HG03280 (cell line): ENCODE results near the gene LPCAT2.

Source experiments
- ATAC-seq: cut with Tn5 transposase; IDR thresholded peaks from one replicate; pipeline ENCODE4 v1.9.1; 2021; ENCODE audit warnings: mild to moderate bottlenecking, moderate library complexity; ENCODE audit not compliant: unreplicated experiment

Gene LPCAT2

GRCh38 chr16:55508941-55509931 lies at the start of gene LPCAT2:
TSS of gene LPCAT2 (plus strand) at chr16:55509072. CDS start at chr16:55509182, 110 bp downstream.
- ATAC-seq, result no peak

- ATAC-seq, result no peak
These were observed 46.6 kb upstream of the LPCAT2 start for GRCh38 chr16:55462241-55462640.

DNA sequence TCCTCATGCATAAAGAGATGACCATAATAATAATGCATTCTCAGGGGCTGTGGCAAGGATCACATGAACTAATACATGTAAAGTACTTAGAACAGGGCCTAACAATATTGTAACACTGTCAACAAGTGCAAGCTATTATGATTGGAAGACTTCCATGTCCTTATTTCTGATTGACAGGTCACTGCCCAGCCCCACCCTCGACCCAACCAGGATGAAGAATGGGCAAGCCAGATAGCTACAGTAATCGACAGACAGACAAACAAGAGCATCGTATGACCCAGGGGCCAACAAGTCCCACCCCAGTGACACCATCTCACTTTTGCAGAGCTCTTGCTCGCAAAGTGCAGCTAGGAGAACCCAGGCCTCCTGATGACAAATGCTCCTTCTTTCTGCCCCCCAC lies 44.5 kb upstream of the LPCAT2 start:
- ATAC-seq, result no peak

GRCh38 chr16:55465077-55465896 lies 43.6 kb upstream of the LPCAT2 start:
- ATAC-seq, result peak; percentile 88

- no peak for ATAC-seq
These were observed 42.7 kb upstream of the LPCAT2 start for GRCh38 chr16:55466209-55466608.

- no peak for ATAC-seq
These were observed 41.0 kb upstream of the LPCAT2 start for GRCh38 chr16:55467898-55468297.

DNA sequence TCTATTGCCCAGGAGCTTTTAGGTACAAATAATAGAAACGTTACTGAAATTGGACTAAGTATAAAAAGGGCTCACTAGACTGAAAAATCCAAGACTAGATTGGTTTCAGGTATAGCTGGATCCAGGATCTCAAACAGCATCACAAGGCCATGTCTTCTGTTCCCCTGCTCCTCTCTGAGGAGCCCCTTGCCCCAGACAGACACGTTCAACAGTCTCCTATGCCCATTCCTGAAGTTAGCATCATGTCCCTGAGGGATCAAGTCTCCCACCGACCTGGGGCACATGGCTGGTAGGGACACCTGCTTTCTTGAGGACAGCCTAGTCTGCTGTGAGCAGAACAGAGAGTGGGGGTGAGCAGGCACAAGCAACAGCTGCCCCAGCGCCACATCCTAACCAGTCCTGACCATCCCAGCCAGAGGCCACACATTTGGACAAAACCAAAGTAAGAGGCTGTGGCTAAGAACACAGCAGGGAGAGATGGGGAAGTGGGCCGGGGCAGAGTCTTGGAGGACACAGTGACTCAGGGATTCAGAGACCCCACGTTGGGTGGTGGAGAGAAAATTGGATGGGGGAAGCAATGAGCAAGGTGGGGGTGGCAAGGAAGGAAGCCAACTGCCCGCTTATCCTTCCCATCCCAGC lies 40.4 kb upstream of the LPCAT2 start:
- ATAC-seq, result no peak

DNA sequence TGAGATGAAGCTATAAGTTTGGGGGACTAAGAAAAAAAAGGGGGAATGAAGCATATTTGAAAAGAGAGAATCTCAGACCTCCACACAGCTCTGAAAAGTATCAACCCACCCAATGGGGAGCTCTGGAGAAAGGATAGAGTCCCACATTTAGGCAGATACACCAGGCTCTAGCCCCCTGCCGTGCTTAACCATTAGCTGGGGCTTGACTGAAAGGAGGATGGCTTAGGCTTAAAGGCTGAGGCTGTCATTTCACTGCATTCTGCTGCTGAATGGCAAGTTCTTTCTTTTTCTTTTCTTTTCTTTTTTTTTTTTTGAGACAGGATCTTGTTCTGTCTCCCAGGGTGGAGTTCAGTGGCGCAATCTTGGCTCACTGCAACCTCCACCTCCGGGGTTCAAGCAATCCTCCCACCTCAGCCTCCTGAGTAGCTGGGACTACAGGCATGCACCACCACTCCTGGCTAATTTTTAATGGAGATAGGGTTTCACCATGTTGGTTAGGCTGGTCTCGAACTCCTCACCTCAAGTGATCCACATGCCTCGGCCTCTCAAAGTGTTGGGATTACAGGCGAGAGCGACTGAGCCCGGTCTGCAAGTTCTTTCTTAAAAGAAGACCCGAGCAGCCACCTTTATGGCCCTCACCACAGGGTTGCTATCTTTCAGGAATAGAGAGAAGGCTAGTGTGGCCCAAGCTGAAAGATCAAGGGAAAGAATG lies 38.9 kb upstream of the LPCAT2 start:
- no peak for ATAC-seq

DNA sequence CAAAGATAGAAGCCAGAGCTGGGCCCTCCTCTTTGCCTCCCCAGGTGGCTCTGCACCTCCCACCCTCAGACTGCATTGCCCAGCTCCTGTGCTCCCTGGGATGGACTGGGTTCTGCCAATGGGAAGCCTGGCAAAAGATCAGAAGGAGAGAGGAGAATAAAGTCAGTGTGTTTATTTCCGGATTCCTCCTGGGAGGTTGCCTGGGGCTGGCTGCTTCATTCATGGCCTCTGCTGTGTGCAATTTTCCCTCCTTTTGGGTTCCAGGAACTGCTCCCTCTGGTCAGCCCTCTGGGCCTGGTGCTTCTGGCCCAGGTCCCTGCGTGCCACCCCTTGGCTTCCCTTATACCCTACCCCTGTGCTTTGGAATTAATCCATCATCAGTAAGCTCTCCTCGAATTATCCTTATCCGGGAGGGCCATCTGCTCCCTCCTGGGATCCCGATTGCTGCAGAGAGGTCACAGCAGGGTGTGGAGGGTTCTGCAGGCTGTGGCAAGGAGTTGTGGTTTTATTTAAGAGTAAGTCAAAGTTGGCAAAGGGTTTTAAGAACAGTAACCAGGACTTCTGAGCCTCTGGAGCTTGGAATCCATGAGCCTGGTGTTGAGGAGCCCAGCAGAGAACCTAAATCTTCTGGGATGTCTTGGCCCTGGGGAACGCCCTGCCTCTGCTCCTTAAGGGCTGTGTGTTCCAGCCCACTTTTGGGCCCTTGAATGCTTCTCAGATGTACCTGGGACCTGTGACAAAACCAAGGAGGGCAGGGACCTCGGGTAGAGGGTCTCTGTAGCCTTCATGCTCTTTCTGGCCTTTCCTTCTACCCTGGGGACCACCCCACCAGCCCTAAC lies 38.1 kb upstream of the LPCAT2 start:
- ATAC-seq, result no peak

DNA sequence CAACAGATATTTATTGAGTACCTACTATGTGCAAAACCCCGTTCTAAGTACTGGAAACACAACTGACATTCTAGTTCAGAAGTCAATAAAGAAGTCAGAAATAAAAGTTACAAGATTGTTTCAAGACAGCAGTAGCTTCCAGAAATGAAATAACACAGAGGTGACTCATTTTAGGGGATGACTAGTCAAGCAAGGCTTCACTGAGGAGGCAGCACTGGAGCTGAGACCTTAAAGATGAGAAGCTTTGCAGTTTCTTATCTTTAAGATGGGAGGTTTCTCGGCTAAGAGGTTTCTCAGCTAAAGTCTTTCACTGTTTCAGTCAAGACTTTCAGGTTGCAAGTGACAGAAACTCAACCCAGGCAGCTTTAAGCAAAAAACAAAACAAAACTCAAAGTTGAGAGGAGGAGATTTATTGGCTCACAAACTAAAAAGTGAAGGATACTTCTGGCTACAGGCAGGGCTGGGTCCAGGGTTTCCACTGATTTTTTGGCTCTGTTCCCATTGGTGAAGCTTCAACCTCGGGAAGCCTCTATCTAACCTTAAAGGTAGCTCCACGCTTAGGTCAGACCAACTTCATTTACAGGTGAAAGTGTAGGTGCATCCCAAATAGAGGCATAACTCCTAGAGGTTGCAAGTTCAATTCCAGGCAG lies 37.3 kb upstream of the LPCAT2 start:
- no peak for ATAC-seq

GRCh38 chr16:55473587-55473986 lies 35.3 kb upstream of the LPCAT2 start:
- ATAC-seq, result no peak

- no peak for ATAC-seq
These were observed 34.1 kb upstream of the LPCAT2 start for GRCh38 chr16:55474821-55475220.

DNA sequence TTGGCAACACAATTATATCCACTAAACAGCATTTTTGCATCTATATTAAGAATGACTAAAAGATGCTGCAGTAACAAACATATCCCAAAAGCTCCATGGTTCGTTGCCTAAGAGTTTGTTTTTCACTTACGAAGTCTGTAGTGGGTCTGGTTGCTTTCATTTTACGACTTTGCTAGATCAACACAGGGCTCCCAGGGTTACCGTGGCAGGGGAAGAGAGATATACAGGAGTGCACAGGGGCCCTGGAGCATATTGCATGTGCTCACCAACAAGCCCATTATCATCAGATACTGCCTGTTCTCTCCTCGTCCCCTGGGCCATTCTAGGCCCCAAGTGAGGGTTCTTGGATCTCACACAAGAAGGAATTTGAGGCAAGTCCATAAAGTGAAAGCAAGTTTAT lies 33.0 kb upstream of the LPCAT2 start:
- no peak for ATAC-seq

- no peak for ATAC-seq
These were observed 32.0 kb upstream of the LPCAT2 start for GRCh38 chr16:55476625-55477533.

DNA sequence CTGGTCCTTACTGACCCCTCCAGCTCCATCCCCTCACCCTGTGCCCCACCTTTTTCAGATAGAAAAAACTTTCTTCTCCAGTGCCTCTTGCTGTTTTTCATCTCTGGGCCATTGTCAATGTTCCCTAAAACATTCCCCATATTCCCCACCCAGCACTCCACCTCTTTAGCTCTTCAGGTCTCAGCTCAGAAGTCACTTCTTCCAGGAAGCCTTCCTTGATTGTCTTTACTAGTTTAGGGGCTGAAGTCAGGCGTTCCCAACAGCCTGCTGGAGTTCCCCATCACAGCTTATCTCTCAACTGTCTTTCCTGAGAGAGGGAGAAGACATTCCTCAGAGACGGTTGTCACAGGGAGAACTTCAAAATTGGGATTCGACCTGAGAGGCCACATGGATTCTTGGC lies 31.1 kb upstream of the LPCAT2 start:
- ATAC-seq, result no peak

DNA sequence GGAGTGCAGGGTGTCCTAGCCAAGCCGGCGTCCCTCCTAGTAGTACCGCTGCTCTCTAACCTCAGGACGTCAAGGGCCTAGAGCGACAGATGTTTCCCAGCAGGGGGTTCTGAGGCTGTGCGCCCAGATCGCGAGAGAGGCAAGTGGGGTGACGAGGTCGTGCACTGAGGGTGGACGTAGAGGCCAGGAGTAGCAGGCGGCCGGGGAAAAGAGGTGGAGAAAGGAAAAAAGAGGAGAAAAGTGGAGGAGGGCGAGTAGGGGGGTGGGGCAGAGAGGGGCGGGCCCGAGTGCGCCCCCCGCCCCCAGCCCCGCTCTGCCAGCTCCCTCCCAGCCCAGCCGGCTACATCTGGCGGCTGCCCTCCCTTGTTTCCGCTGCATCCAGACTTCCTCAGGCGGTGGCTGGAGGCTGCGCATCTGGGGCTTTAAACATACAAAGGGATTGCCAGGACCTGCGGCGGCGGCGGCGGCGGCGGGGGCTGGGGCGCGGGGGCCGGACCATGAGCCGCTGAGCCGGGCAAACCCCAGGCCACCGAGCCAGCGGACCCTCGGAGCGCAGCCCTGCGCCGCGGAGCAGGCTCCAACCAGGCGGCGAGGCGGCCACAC lies 29.9 kb upstream of the LPCAT2 start, which contains the start of gene MMP2:
Gene MMP2 (plus strand): TSS at position 372 of the 603 bp plus-strand sequence. CDS start 282 bp downstream, outside the sequence.
- no peak for ATAC-seq

DNA sequence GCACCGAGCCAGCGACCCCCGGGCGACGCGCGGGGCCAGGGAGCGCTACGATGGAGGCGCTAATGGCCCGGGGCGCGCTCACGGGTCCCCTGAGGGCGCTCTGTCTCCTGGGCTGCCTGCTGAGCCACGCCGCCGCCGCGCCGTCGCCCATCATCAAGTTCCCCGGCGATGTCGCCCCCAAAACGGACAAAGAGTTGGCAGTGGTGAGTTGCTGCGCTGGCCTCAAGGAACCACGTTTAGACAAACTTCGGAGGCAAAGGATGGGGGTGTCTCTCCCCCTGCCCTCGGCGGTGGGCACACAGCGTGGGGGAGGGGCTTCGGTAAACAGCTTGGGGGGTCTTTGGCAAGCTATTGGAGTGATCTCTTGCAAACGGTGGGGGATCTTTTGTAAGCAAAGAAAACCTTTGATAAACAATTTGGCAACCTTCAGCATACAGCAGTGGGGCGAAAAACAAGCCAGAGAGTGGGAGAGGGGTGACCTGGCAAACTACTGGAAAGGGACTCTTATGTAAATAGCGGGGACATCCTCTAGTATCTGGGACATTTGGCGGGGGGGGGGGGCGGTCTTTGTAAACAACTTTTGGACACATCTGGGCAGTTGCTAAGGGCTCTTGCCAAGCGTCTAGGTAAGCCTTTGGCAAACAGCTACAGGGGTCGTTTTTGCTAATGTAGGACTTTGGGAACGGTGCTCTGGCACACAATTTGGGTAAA lies 29.3 kb upstream of the LPCAT2 start:
- no peak for ATAC-seq
